ENCODE measurements around the gene MYO3B. TPM values are rescaled to one million over a fixed set of nuclear protein-coding genes. Genes with fewer than 3 reads are reported as not detected.

MYO3B gene
- polyA plus RNA-seq, 1 donor (not counting 4 experiments of a cell fraction or from before 2014, with no cell fraction given) = 4.4 TPM

- H3K4me1 ChIP-seq (ENCODE audit: control insufficient read depth, extremely low read depth, insufficient read depth, low read length) = peaks cover 5% of the 10 kb centered on the region
- H3K36me3 ChIP-seq (ENCODE audit: control insufficient read depth in 2 of 2, extremely low read depth in 1 of 2, insufficient read depth in 2 of 2, low read length in 2 of 2) = no peaks in the 10 kb centered on the region
- no peak for FAIRE-seq
- H3K4me3 ChIP-seq (ENCODE audit: control insufficient read depth in 2 of 3, extremely low read depth in 1 of 3, insufficient read depth in 2 of 3, low read depth in 1 of 3, low read length in 3 of 3) = no peak overlapping the region
- no peak overlapping the region for H3K27ac ChIP-seq (ENCODE audit: control insufficient read depth, insufficient read depth, low read length)
- no peak overlapping the region for H3K9ac ChIP-seq (ENCODE audit: control insufficient read depth, extremely low read depth, insufficient read depth, low read length)
- no peaks in the 10 kb centered on the region for H3K9me3 ChIP-seq (ENCODE audit: control insufficient read depth, low read depth, low read length)
- no peaks in the 10 kb centered on the region for H3K9me1 ChIP-seq (ENCODE audit: control insufficient read depth, extremely low read depth, insufficient read depth, low read length)
- H3K79me2 ChIP-seq (ENCODE audit: control insufficient read depth, insufficient read depth, low read length) = no peaks in the 10 kb centered on the region
- H4K20me1 ChIP-seq (ENCODE audit: control insufficient read depth, extremely low read depth, insufficient read depth, low read length) = no peaks in the 10 kb centered on the region
- H3K27me3 ChIP-seq (ENCODE audit: control insufficient read depth, extremely low read depth, insufficient read depth, low read length) = no peaks in the 10 kb centered on the region
- dilution Hi-C loops (cut with MboI; ENCODE audit: extremely low pct_ligation_motif_present, low sequenced_read_pairs) = no loop called here
- TF ChIP-seq EZH2 (IDR thresholded peaks at IDR 0.05; ENCODE audit: low read length) = no peak
- TF ChIP-seq CTCF (optimal IDR thresholded peaks at IDR 0.05 in 1 of 3, IDR thresholded peaks at IDR 0.05 in 1 of 3, conservative IDR thresholded peaks at IDR 0.05 in 1 of 3; ENCODE audit: extremely low read depth in 1 of 3, insufficient read depth in 2 of 3, low read length in 3 of 3) = no peak
- DNase-seq (ENCODE audit: low read depth, low spot score) = no peak
- H2AFZ ChIP-seq (ENCODE audit: control insufficient read depth, low read length) = no peak overlapping the region
- no peak overlapping the region for H3K4me2 ChIP-seq (ENCODE audit: control insufficient read depth, extremely low read depth, insufficient read depth, low read depth, low read length)
Observed at GRCh38 chr2:170449034-170449433, 271.1 kb downstream of the MYO3B start.

- no peaks in the 10 kb centered on the region for H3K79me2 ChIP-seq (ENCODE audit: control insufficient read depth, insufficient read depth, low read length)
- H3K9ac ChIP-seq (ENCODE audit: control insufficient read depth, extremely low read depth, insufficient read depth, low read length) = no peak overlapping the region
Observed at GRCh38 chr2:170454471-170455372, 276.8 kb downstream of the MYO3B start.

More at GRCh38 chr2:170454471-170455372, 276.8 kb downstream of the MYO3B start:
- Histone ChIP-seq H3K4me3 (ENCODE audit: control insufficient read depth in 2 of 3, extremely low read depth in 1 of 3, insufficient read depth in 2 of 3, low read depth in 1 of 3, low read length in 3 of 3) (no peak overlapping the region), H3K9me1 (ENCODE audit: control insufficient read depth, extremely low read depth, insufficient read depth, low read length) (no peaks in the 10 kb centered on the region), H4K20me1 (ENCODE audit: control insufficient read depth, extremely low read depth, insufficient read depth, low read length) (no peaks in the 10 kb centered on the region), H3K4me2 (ENCODE audit: control insufficient read depth, extremely low read depth, insufficient read depth, low read depth, low read length) (no peak overlapping the region), H3K27ac (ENCODE audit: control insufficient read depth, insufficient read depth, low read length) (no peak overlapping the region), H3K27me3 (ENCODE audit: control insufficient read depth, extremely low read depth, insufficient read depth, low read length) (no peaks in the 10 kb centered on the region), H3K4me1 (ENCODE audit: control insufficient read depth, extremely low read depth, insufficient read depth, low read length) (no peaks in the 10 kb centered on the region), H2AFZ (ENCODE audit: control insufficient read depth, low read length) (no peak overlapping the region), H3K36me3 (ENCODE audit: control insufficient read depth in 2 of 2, extremely low read depth in 1 of 2, insufficient read depth in 2 of 2, low read length in 2 of 2) (no peaks in the 10 kb centered on the region), H3K9me3 (ENCODE audit: control insufficient read depth, low read depth, low read length) (no peaks in the 10 kb centered on the region)
- dilution Hi-C loops (cut with MboI; ENCODE audit: extremely low pct_ligation_motif_present, low sequenced_read_pairs) = no loop called here
- FAIRE-seq (no peak), DNase-seq (ENCODE audit: low read depth, low spot score) (no peak)
- TF ChIP-seq EZH2 (IDR thresholded peaks at IDR 0.05; ENCODE audit: low read length) = no peak
- TF ChIP-seq CTCF (optimal IDR thresholded peaks at IDR 0.05 in 1 of 3, IDR thresholded peaks at IDR 0.05 in 1 of 3, conservative IDR thresholded peaks at IDR 0.05 in 1 of 3; ENCODE audit: extremely low read depth in 1 of 3, insufficient read depth in 2 of 3, low read length in 3 of 3) = no peak
